Nephron progenitor cell (in vitro differentiated cells): Measurements from ENCODE around the gene UBE2E2.

Experiments
- DNase-seq: peaks from one replicate; pipeline ENCODE4 v3.0.0; 2021
- H3K27ac Mint-ChIP-seq: 2 replicates; pipeline ENCODE4 v1.8.0; 2021; ENCODE audit warnings: mild to moderate bottlenecking, moderate library complexity, mixed read lengths
- H3K27me3 Mint-ChIP-seq: 2 replicates; pipeline ENCODE4 v1.8.0; 2021; ENCODE audit warnings: mild to moderate bottlenecking, low read depth, mixed read lengths; ENCODE audit not compliant: poor library complexity
- H3K36me3 Mint-ChIP-seq: 2 replicates; pipeline ENCODE4 v1.8.0; 2021; ENCODE audit warnings: low read depth, mixed read lengths
- H3K4me1 Mint-ChIP-seq: 2 replicates; pipeline ENCODE4 v1.8.0; 2021; ENCODE audit warnings: mixed read lengths
- H3K4me3 Mint-ChIP-seq: 2 replicates; pipeline ENCODE4 v1.8.0; 2021; ENCODE audit warnings: mild to moderate bottlenecking, moderate library complexity, mixed read lengths
- H3K9me3 Mint-ChIP-seq: 2 replicates; pipeline ENCODE4 v1.8.0; 2021; ENCODE audit warnings: mild to moderate bottlenecking, moderate library complexity, mixed read lengths
- CTCF ChIP-seq: fragments of 200-600 bp; sonication (generic); IDR thresholded peaks from 2 replicates; pipeline ENCODE4 v1.5.0; 2021; ENCODE audit warnings: antibody characterized with exemption

UBE2E2 gene

GRCh38 chr3:23161896-23162570 is 41.1 kb upstream of the UBE2E2 start:
- H3K4me3 Mint-ChIP-seq, result no peak overlapping the region
- no peaks in the 10 kb centered on the region for H3K27me3 Mint-ChIP-seq
- no peak for TF ChIP-seq CTCF
- H3K9me3 Mint-ChIP-seq, result no peaks in the 10 kb centered on the region
- no peak overlapping the region for H3K27ac Mint-ChIP-seq
- DNase-seq, result no peak
- H3K4me1 Mint-ChIP-seq, result no peaks in the 10 kb centered on the region
- H3K36me3 Mint-ChIP-seq, result no peaks in the 10 kb centered on the region

- Mint-ChIP-seq H3K9me3 (no peaks in the 10 kb centered on the region), H3K27me3 (no peaks in the 10 kb centered on the region), H3K4me1 (no peaks in the 10 kb centered on the region), H3K27ac (no peak overlapping the region), H3K4me3 (no peak overlapping the region), H3K36me3 (no peaks in the 10 kb centered on the region)
- no peak for TF ChIP-seq CTCF
- no peak for DNase-seq
These were observed 40.2 kb upstream of the UBE2E2 start for GRCh38 chr3:23162934-23163333.

DNA sequence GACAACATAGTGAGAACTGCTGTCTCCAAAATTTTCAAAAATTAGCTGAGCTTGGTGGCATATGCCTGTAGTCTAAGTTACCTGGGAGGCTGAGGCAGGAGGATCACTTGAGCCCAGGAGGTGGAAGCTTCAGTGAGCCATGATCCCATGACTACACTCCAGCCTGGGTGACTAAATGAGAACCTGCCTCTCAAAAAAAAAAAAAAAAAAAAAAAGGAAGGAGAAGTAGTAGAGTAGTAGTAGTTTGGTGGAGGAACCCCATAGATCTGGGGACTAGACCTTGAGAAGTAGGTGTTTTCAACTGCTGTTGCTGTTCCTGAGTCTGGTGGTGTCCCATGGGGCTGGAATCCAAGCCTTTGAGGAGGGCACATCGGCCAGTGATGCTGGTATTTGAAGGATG is 38.4 kb upstream of the UBE2E2 start:
- H3K4me1 Mint-ChIP-seq, result no peaks in the 10 kb centered on the region
- no peaks in the 10 kb centered on the region for H3K36me3 Mint-ChIP-seq

GRCh38 chr3:23165571-23165970 is 37.6 kb upstream of the UBE2E2 start:
- no peaks in the 10 kb centered on the region for H3K9me3 Mint-ChIP-seq
- H3K4me3 Mint-ChIP-seq, result no peak overlapping the region
- H3K27ac Mint-ChIP-seq, result no peak overlapping the region
- no peaks in the 10 kb centered on the region for H3K36me3 Mint-ChIP-seq
- no peak for DNase-seq
- no peaks in the 10 kb centered on the region for H3K27me3 Mint-ChIP-seq
- no peak for TF ChIP-seq CTCF
- H3K4me1 Mint-ChIP-seq, result no peaks in the 10 kb centered on the region

More for the DNA sequence above, 38.4 kb upstream of the UBE2E2 start:
- no peaks in the 10 kb centered on the region for H3K27me3 Mint-ChIP-seq
- no peak overlapping the region for H3K27ac Mint-ChIP-seq
- no peak overlapping the region for H3K4me3 Mint-ChIP-seq
- no peak for TF ChIP-seq CTCF
- H3K9me3 Mint-ChIP-seq, result no peaks in the 10 kb centered on the region
- no peak for DNase-seq

DNA sequence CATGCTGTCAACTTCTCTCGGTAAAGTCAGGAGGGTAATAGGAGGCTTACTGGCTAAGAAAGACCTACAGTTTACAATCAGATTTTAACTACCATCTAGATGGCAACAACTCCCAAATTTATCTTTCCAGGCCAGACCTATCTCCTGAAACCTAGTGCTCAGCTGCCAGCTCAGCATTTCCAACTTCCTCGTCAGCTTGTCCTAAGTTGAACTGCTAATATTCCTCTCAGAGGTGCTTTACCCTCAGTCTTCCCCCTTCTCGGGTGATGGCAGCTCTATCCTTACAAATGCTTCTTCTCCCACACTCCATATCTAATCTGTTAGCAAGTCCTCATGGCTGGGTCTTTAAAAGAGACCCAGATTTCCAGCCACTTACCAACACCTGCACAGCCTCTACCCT is 36.9 kb upstream of the UBE2E2 start:
- Mint-ChIP-seq H3K36me3 (no peaks in the 10 kb centered on the region), H3K4me3 (no peak overlapping the region), H3K27ac (no peak overlapping the region), H3K9me3 (no peaks in the 10 kb centered on the region), H3K4me1 (no peaks in the 10 kb centered on the region), H3K27me3 (no peaks in the 10 kb centered on the region)
- DNase-seq, result no peak
- no peak for TF ChIP-seq CTCF

- DNase-seq, result no peak
- Mint-ChIP-seq H3K4me3 (no peak overlapping the region), H3K9me3 (no peaks in the 10 kb centered on the region), H3K27ac (no peak overlapping the region), H3K36me3 (no peaks in the 10 kb centered on the region), H3K4me1 (no peaks in the 10 kb centered on the region), H3K27me3 (no peaks in the 10 kb centered on the region)
- TF ChIP-seq CTCF, result no peak
These were observed 36.3 kb upstream of the UBE2E2 start for GRCh38 chr3:23166845-23167244.
